Measurements from ENCODE around the gene RIBC1. TPM values are rescaled to one million over a fixed set of nuclear protein-coding genes. Genes with fewer than 3 reads are reported as not detected.

Gene RIBC1
- total RNA-seq = 0.64 and 0.75 TPM in 2 replicates

GRCh38 chrX:53422861-53423306 lies at the start of gene RIBC1:
RIBC1 (plus strand) TSS chrX:53422873; CDS start chrX:53426277, 3,404 bp downstream.
- Mint-ChIP-seq H3K36me3 (ENCODE audit: low read depth) (peaks cover 11% of the 10 kb centered on the region), H3K9me3 (no peaks in the 10 kb centered on the region), H3K4me1 (ENCODE audit: low read depth) (peaks cover 31% of the 10 kb centered on the region), H3K27me3 (ENCODE audit: insufficient read depth) (no peaks in the 10 kb centered on the region), H3K27ac (peak within 1 kb of the TSS; percentile 95), H3K4me3 (peak within 1 kb of the TSS; percentile 97)
- no peak for DNase-seq (ENCODE audit: low spot score)
- intact Hi-C loops (cut with micrococcal nuclease) = loop anchor here (1.0 to 5.0 kb wide), 6 partner anchors 11 to 760 kb away; partner anchors contain the start of genes FAM120C, HSD17B10, KANTR and KDM5C

- no peaks in the 10 kb centered on the region for H3K9me3 Mint-ChIP-seq
- no peak overlapping the region for H3K4me3 Mint-ChIP-seq
- no peaks in the 10 kb centered on the region for H3K4me1 Mint-ChIP-seq (ENCODE audit: low read depth)
- DNase-seq (ENCODE audit: low spot score) = no peak
- H3K27ac Mint-ChIP-seq = no peak overlapping the region
- intact Hi-C loops (cut with micrococcal nuclease) = loop anchor here (10.0 kb wide), 1 partner anchor 59 kb away; no protein-coding TSS in a partner anchor
- peaks cover 3% of the 10 kb centered on the region for H3K36me3 Mint-ChIP-seq (ENCODE audit: low read depth)
- H3K27me3 Mint-ChIP-seq (ENCODE audit: insufficient read depth) = no peaks in the 10 kb centered on the region
Observed at GRCh38 chrX:53373307-53373706, 49.4 kb upstream of the RIBC1 start.

- intact Hi-C loops (cut with micrococcal nuclease) = loop anchor here (10.0 kb wide), 1 partner anchor 60 kb away; no protein-coding TSS in a partner anchor
- peaks cover 4% of the 10 kb centered on the region for H3K36me3 Mint-ChIP-seq (ENCODE audit: low read depth)
- no peak overlapping the region for H3K4me3 Mint-ChIP-seq
- DNase-seq (ENCODE audit: low spot score) = no peak
- H3K27ac Mint-ChIP-seq = no peak overlapping the region
- H3K4me1 Mint-ChIP-seq (ENCODE audit: low read depth) = no peaks in the 10 kb centered on the region
- no peaks in the 10 kb centered on the region for H3K27me3 Mint-ChIP-seq (ENCODE audit: insufficient read depth)
- H3K9me3 Mint-ChIP-seq = no peaks in the 10 kb centered on the region
Observed at GRCh38 chrX:53374222-53374820, 48.4 kb upstream of the RIBC1 start.

DNA sequence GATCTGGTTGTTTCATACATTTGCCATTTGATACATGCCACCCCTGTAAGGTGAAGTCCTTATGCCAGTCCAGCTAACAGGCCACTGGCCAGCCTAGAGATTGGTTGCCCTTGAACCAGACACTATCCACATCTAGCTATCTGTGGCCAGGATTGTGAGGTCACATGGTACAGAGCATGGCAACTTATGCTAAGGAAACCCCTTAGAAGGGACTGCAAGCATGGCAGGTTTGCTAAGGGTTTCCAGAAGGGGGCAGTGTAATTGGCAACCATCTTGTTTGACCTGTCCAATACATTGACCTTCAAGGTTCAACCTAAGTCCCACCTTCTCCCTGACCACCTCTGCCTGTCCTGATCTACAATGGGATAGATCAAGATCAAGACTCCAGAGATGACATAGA lies 47.8 kb upstream of the RIBC1 start:
- intact Hi-C loops (cut with micrococcal nuclease) = loop anchor here (10.0 kb wide), 1 partner anchor 60 kb away; no protein-coding TSS in a partner anchor
- Mint-ChIP-seq H3K9me3 (no peaks in the 10 kb centered on the region), H3K4me3 (no peak overlapping the region), H3K27me3 (ENCODE audit: insufficient read depth) (no peaks in the 10 kb centered on the region), H3K27ac (no peak overlapping the region), H3K4me1 (ENCODE audit: low read depth) (no peaks in the 10 kb centered on the region), H3K36me3 (ENCODE audit: low read depth) (peaks cover 4% of the 10 kb centered on the region)
- no peak for DNase-seq (ENCODE audit: low spot score)

GRCh38 chrX:53376888-53377287 lies 45.8 kb upstream of the RIBC1 start:
- no peaks in the 10 kb centered on the region for H3K27me3 Mint-ChIP-seq (ENCODE audit: insufficient read depth)
- H3K36me3 Mint-ChIP-seq (ENCODE audit: low read depth) = peaks cover 16% of the 10 kb centered on the region
- intact Hi-C loops (cut with micrococcal nuclease) = loop anchor here (10.0 kb wide), 1 partner anchor 62 kb away; no protein-coding TSS in a partner anchor
- DNase-seq (ENCODE audit: low spot score) = no peak
- no peak overlapping the region for H3K27ac Mint-ChIP-seq
- no peaks in the 10 kb centered on the region for H3K4me1 Mint-ChIP-seq (ENCODE audit: low read depth)
- H3K9me3 Mint-ChIP-seq = no peaks in the 10 kb centered on the region
- H3K4me3 Mint-ChIP-seq = no peak overlapping the region

GRCh38 chrX:53377464-53377863 lies 45.2 kb upstream of the RIBC1 start:
- H3K4me3 Mint-ChIP-seq = no peak overlapping the region
- H3K9me3 Mint-ChIP-seq = no peaks in the 10 kb centered on the region
- no peaks in the 10 kb centered on the region for H3K4me1 Mint-ChIP-seq (ENCODE audit: low read depth)
- H3K27me3 Mint-ChIP-seq (ENCODE audit: insufficient read depth) = no peaks in the 10 kb centered on the region
- H3K27ac Mint-ChIP-seq = no peak overlapping the region
- intact Hi-C loops (cut with micrococcal nuclease) = loop anchor here (10.0 kb wide), 1 partner anchor 63 kb away; no protein-coding TSS in a partner anchor
- no peak for DNase-seq (ENCODE audit: low spot score)
- peaks cover 16% of the 10 kb centered on the region for H3K36me3 Mint-ChIP-seq (ENCODE audit: low read depth)

- Mint-ChIP-seq H3K27ac (no peak overlapping the region), H3K4me3 (no peak overlapping the region), H3K36me3 (ENCODE audit: low read depth) (peaks cover 19% of the 10 kb centered on the region), H3K27me3 (ENCODE audit: insufficient read depth) (no peaks in the 10 kb centered on the region), H3K9me3 (no peaks in the 10 kb centered on the region), H3K4me1 (ENCODE audit: low read depth) (no peaks in the 10 kb centered on the region)
- intact Hi-C loops (cut with micrococcal nuclease) = loop anchor here (2.0 to 10.0 kb wide), 2 partner anchors 64 to 68 kb away; no protein-coding TSS in a partner anchor
- DNase-seq (ENCODE audit: low spot score) = no peak
Observed at GRCh38 chrX:53379008-53379710, 43.5 kb upstream of the RIBC1 start.

GRCh38 chrX:53379747-53380146 lies 42.9 kb upstream of the RIBC1 start:
- no peak for DNase-seq (ENCODE audit: low spot score)
- H3K27ac Mint-ChIP-seq = no peak overlapping the region
- no peaks in the 10 kb centered on the region for H3K9me3 Mint-ChIP-seq
- intact Hi-C loops (cut with micrococcal nuclease) = loop anchor here (2.0 to 10.0 kb wide), 2 partner anchors 65 to 67 kb away; no protein-coding TSS in a partner anchor
- no peaks in the 10 kb centered on the region for H3K27me3 Mint-ChIP-seq (ENCODE audit: insufficient read depth)
- H3K4me1 Mint-ChIP-seq (ENCODE audit: low read depth) = no peaks in the 10 kb centered on the region
- H3K4me3 Mint-ChIP-seq = no peak overlapping the region
- H3K36me3 Mint-ChIP-seq (ENCODE audit: low read depth) = peaks cover 19% of the 10 kb centered on the region

DNA sequence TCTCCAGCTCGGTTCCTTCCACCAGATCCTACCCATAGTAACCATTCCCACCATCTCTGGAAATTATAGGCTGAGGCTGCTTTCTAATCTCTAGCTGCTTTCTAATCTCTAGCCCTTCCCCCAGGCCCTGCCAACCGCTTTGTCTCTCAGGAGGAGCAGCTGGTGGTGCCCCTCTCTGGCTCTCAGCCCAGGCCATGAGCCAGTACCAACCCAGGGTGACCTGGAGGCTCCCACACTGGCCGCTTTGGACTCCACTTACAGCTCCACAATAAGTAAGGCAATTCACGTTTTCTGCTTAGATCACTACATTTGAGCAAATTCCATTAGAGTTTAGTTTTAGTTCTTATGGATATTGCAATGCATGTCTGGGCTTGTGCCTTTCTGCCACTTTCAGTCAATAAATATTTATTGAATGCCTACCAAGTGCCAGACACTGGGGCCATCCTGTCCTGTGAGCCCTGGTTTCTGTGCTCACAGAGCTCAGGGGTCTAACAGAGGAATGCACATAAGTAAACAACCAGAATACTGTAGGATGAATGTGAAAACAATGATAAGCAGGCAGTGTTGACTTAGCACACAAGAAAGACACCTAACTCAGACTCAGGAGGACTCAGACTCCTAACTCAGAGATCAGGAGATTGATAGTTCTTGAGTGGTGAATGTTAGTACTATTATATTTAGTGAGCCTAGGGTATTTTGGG lies 39.1 kb upstream of the RIBC1 start:
- H3K4me3 Mint-ChIP-seq = no peak overlapping the region
- no peaks in the 10 kb centered on the region for H3K27me3 Mint-ChIP-seq (ENCODE audit: insufficient read depth)
- H3K27ac Mint-ChIP-seq = no peak overlapping the region
- no peaks in the 10 kb centered on the region for H3K4me1 Mint-ChIP-seq (ENCODE audit: low read depth)
- peaks cover 20% of the 10 kb centered on the region for H3K36me3 Mint-ChIP-seq (ENCODE audit: low read depth)
- H3K9me3 Mint-ChIP-seq = no peaks in the 10 kb centered on the region
- intact Hi-C loops (cut with micrococcal nuclease) = no loop called here
- DNase-seq (ENCODE audit: low spot score) = no peak

- no peaks in the 10 kb centered on the region for H3K4me1 Mint-ChIP-seq (ENCODE audit: low read depth)
- intact Hi-C loops (cut with micrococcal nuclease) = no loop called here
- H3K4me3 Mint-ChIP-seq = no peak overlapping the region
- H3K36me3 Mint-ChIP-seq (ENCODE audit: low read depth) = peaks cover 30% of the 10 kb centered on the region
- no peak for DNase-seq (ENCODE audit: low spot score)
- H3K27me3 Mint-ChIP-seq (ENCODE audit: insufficient read depth) = no peaks in the 10 kb centered on the region
- H3K9me3 Mint-ChIP-seq = no peaks in the 10 kb centered on the region
- H3K27ac Mint-ChIP-seq = peak overlapping the region; percentile 8
Observed at GRCh38 chrX:53395605-53396298, 26.9 kb upstream of the RIBC1 start.

DNA sequence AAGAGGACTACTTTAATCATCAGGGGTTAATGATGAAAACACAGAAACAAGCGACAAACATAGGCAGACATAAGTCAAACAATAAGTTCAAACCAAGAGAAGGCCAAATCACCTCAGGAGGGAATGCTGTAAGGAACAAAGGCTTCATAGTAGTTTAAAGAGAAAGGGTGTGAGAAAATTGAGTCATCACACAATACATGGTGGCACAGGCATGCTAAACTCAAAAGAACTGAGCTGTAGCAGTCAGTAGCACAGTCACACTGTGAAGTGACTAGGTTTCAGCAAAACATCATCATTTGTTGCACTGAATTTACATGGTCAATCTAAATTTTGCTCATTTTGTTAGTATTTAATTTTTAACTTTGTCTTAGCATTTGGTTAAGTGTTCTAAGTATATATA lies 24.5 kb upstream of the RIBC1 start:
- H3K27ac Mint-ChIP-seq = no peak overlapping the region
- no peak for DNase-seq (ENCODE audit: low spot score)
- H3K4me1 Mint-ChIP-seq (ENCODE audit: low read depth) = no peaks in the 10 kb centered on the region
- no peaks in the 10 kb centered on the region for H3K27me3 Mint-ChIP-seq (ENCODE audit: insufficient read depth)
- intact Hi-C loops (cut with micrococcal nuclease) = no loop called here
- H3K4me3 Mint-ChIP-seq = no peak overlapping the region
- no peaks in the 10 kb centered on the region for H3K9me3 Mint-ChIP-seq
- H3K36me3 Mint-ChIP-seq (ENCODE audit: low read depth) = peaks cover 41% of the 10 kb centered on the region

- no peaks in the 10 kb centered on the region for H3K27me3 Mint-ChIP-seq (ENCODE audit: insufficient read depth)
Observed at GRCh38 chrX:53403535-53403934, 19.1 kb upstream of the RIBC1 start.

More at GRCh38 chrX:53403535-53403934, 19.1 kb upstream of the RIBC1 start:
- no peaks in the 10 kb centered on the region for H3K4me1 Mint-ChIP-seq (ENCODE audit: low read depth)
- DNase-seq (ENCODE audit: low spot score) = no peak
- H3K9me3 Mint-ChIP-seq = no peaks in the 10 kb centered on the region
- H3K4me3 Mint-ChIP-seq = no peak overlapping the region
- intact Hi-C loops (cut with micrococcal nuclease) = loop anchor here (10.0 kb wide), 1 partner anchor 141 kb away; no protein-coding TSS in a partner anchor
- H3K27ac Mint-ChIP-seq = no peak overlapping the region
- peaks cover 41% of the 10 kb centered on the region for H3K36me3 Mint-ChIP-seq (ENCODE audit: low read depth)
